HG02970 (cell line): Measurements from ENCODE around the gene FYCO1.
"Not testable (repeated sequence)": the region's sequence is repeated elsewhere in the genome, so short reads cannot be mapped to it uniquely, and the experiment has no call there.

ENCODE experiments used
- ATAC-seq: cut with Tn5 transposase; IDR thresholded peaks from one replicate; pipeline ENCODE4 v1.9.1; 2021; ENCODE audit warnings: mild to moderate bottlenecking, moderate library complexity, moderate number of reproducible peaks; ENCODE audit not compliant: unreplicated experiment, low FRiP score

Gene FYCO1

GRCh38 chr3:45995236-45996192, at the start of gene FYCO1:
TSS of gene FYCO1 (minus strand) at chr3:45995824. CDS start at chr3:45984910, 10,914 bp downstream.
- peak; percentile 76 for ATAC-seq

DNA sequence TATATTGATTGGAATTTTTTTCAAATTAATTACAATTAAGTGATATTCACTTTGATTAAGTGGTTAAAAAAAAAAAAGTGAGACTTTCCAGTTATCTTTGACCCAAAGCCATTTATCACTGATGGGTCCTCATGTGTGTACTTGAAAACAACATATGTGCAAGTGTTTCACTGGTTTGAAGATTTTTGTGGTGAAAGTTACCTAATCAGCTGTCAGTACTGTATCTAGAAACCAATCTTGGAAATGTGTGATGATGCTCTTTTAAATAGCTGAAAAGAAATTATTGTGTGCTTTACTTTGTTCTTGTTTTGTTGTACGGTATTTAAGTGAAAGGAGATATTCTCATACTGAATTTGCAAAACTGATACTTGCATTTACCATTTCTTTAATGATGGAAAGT, 43.3 kb upstream of the FYCO1 start:
- no peak for ATAC-seq

- not testable (repeated sequence) for ATAC-seq
Measured at GRCh38 chr3:46038071-46038470, 42.4 kb upstream of the FYCO1 start.

GRCh38 chr3:46036191-46036590, 40.6 kb upstream of the FYCO1 start:
- no peak for ATAC-seq

GRCh38 chr3:46031747-46032146, 36.1 kb upstream of the FYCO1 start:
- ATAC-seq, result no peak

DNA sequence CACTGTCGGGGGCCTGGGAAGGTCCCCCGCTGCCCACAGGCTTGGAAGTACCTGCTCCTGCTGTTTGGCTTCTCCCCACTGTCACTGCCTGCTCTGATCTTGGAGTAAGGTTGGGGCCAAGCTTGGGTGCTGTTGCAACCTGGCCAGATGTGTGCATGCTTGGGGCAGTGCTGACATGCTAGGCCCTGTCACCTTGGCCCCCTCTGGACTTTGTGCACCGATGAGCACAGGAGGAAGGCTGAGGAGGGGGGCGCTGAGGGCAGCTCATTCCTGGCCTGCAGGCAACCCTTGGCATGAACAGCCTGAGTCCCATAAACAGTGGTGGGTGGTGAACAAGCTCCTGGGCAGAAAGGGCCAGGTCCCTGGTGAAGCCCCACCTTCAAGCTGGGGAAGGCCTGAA, 35.6 kb upstream of the FYCO1 start:
- no peak for ATAC-seq

DNA sequence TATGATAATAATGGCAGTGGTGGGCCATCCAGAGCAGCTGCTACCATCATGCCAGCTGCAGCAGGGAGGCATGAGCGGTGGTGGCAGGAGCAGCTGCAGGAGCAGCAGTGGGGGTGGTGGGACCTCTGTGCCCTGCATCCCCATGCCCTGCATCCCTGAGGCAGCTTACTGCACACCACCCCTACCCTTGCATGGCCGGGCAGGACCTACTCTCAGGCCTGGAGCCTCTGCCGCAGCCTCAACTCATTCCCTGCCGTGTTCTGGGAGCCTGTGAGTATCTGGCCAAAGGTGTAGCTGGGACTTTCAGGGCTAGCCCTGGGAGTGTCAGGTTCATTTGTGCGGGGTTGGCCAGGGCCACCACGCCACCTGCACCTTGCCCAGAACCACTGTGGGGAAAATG, 35.0 kb upstream of the FYCO1 start:
- no peak for ATAC-seq

- no peak for ATAC-seq
Measured at GRCh38 chr3:46029953-46030543, 34.4 kb upstream of the FYCO1 start.

- no peak for ATAC-seq
Measured at GRCh38 chr3:46027736-46028397, 32.2 kb upstream of the FYCO1 start.

DNA sequence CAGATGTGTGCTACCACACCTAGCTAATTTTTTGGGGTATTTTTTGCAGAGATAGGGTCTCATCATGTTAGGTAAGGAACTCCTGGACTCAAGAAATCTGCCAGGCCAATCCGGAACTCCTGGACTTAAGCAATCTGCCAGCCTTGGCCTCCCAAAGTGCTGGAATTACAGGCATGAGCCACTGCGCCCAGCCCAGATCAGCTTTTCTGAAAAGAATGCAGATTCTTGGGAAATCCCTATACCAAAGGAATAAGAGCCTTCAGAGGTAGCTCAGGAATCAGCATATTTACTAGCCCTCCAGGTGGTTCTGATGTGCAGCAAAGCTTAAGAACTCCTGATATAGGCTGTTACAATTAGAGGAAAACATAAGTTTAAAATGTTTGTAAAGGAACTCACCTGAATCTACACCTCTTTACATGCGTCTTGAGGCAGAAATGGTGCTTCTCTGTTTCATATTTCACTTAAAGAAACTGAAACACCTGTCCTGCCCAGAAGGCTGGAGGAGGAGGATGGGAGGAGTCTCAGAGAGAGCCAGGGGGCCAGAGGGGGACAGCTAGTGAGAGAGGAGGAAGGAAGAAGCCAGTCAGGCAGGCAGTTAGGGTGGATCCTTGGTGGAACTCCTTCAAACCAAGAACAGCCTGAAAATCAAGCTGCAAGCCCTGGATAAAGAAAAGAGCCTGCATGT, 31.5 kb upstream of the FYCO1 start, which contains the start of gene XCR1:
XCR1 (minus strand) TSS at position 463 of the 685 bp plus-strand sequence. CDS start 5,536 bp downstream, outside the sequence.
- no peak for ATAC-seq

DNA sequence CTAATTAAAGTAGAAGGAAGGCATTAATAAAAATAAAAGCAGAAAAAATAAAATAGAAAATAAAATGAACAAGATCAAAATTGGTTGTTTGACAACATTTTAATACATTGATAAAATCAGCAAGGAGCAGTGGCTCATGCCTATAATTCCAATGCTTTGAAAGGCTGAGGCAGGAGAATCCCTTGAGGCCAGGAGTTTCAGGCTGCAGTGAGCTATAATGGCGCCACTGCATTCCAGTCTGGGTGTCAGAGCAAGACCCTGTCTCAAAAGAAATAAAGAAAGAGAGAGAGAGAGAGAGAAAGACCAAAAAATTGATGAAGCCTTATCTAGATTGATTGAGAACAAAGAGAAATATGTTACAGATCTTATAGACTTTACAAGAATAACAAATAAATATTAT, 29.5 kb upstream of the FYCO1 start:
- no peak for ATAC-seq

DNA sequence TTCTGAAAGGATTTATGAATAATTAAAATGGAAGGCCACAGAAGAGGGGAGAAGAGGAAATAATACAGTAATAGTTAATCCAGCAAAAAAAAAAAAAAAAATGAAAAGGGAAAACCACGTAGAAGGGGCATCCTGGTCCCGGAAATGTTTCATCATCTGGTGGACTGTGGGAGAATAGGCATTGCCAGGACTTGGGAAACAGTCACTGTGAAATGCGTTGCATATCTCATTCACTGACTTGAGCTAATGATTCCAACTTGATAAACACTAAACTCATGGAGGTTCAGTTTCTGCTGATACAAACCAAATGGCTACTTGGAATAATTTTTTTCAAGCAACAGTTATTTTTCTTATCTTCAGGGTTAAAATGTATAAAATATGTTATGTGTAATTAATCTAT, 28.5 kb upstream of the FYCO1 start:
- no peak for ATAC-seq

DNA sequence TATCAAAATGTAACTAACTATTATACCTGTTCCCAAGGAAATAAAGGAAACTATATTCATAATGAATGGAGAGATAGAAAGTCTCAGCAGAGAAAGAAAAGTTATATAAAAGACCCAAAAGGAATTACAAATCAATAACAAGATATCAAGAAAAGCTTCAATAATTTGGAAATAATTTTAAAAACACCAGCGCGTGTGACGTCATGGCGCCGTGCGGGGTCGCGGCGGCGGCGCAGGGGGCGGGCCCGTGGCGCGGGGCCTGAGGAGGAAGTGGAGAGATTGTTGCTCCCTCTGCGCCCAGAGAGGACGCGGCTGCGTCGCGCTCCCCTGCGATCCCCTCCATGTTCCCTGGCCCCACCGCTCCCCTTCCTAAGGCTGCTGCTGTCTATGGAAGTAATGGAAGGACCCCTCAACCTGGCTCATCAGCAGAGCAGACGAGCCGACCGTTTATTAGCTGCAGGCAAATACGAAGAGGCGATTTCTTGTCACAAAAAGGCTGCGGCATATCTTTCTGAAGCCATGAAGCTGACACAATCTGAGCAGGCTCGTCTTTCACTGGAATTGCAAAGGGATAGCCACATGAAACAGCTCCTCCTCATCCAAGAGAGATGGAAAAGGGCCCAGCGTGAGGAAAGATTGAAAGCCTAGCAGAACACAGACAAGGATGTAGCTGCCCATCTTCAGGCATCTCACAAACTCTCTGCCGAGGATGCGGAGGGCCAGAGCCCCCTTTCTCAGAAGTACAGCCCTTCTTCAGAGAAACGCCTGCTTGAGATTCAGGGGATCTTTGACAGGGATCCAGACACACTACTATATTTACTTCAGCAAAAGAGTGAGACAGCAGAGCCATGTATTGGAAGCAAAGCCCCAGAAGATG, 27.5 kb upstream of the FYCO1 start:
- ATAC-seq, result no peak

GRCh38 chr3:46021516-46021915, 25.9 kb upstream of the FYCO1 start:
- no peak for ATAC-seq

- ATAC-seq, result no peak
Measured at GRCh38 chr3:46020766-46021510, 25.3 kb upstream of the FYCO1 start.

GRCh38 chr3:46019707-46020106, 24.1 kb upstream of the FYCO1 start:
- no peak for ATAC-seq

DNA sequence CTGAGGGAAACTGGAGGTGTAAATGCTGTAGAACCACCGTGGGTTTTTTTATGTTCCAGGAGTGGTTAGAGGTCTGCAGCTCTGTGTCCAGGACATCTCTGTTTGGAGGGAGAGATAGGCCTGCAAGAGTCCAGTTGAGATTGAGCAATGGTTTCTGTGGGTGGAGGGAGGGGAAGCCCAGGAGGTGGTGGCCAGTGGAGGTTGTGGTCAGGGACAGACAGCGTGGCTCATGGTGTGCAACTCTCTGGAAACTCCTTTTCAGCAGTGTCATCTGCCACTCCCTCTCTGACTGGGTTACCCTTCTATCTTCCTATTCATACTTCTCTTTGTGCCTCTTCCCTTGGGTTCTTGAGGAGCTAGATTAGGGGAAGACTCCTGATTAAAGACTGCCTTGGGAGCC, 22.1 kb upstream of the FYCO1 start:
- ATAC-seq, result no peak

- ATAC-seq, result no peak
Measured at GRCh38 chr3:46013316-46014094, 17.9 kb upstream of the FYCO1 start.
